K562 (cell line): Measurements from ENCODE around the gene SCARF2. TPM values are rescaled to one million over a fixed set of nuclear protein-coding genes. Genes with fewer than 3 reads are reported as not detected.

ENCODE experiments used
- CREB1 ChIP-seq, 2 experiments: sonication (generic) in 1 of 2; formaldehyde crosslinking in 1 of 2; IDR thresholded peaks; 2 replicates each; pipeline versions ENCODE4 v1.6.1 to v1.8.0; 2012 to 2022; ENCODE audit warnings: inconsistent platforms in 1 of 2, mild to moderate bottlenecking in 1 of 2, missing genetic modification reagents in 1 of 2, moderate library complexity in 1 of 2
- DACH1 ChIP-seq: fragments of 450-650 bp; IDR thresholded peaks from 2 replicates; pipeline ENCODE4 v1.6.1; 2018; ENCODE audit not compliant: partially characterized antibody
- FOXK1 ChIP-seq: sonication (generic); formaldehyde crosslinking; IDR thresholded peaks from 2 replicates; pipeline ENCODE4 v1.8.0; 2022; ENCODE audit warnings: missing genetic modification reagents, mild to moderate bottlenecking, borderline replicate concordance
- PHB ChIP-seq: fragments of 250-450 bp; sonication (Bioruptor Pico); IDR thresholded peaks from 2 replicates; pipeline ENCODE4 v1.5.0; 2021
- SNRNP70 ChIP-seq: fragments of 200-400 bp; formaldehyde crosslinking; optimal IDR thresholded peaks from 2 replicates; pipeline ENCODE3; 2017; ENCODE audit warnings: low read depth, low read length
- polyA plus RNA-seq, 8 experiments: library from polyadenylated mRNA; depleted of rRNA in 4 of 8; stranded (reverse) in 5 of 8; unstranded in 3 of 8; fragments of >200 nt; fragmentation: Nextera tagmentation in 2 of 8; fragmentation: Illumina TruSeq in 1 of 8; extraction: Ambion mirVana in 2 of 8; extraction: Trizol in 1 of 8; gene quantifications; 2 replicates each; pipeline versions ENCODE4 v1.2.1 to v1.2.3, GENCODE V29; 2011 to 2014; ENCODE audit warnings: inconsistent platforms in 1 of 8, missing spikeins in 1 of 8
- total RNA-seq, 7 experiments: library from RNA; depleted of rRNA in 6 of 7; stranded (reverse); fragments of >200 nt in 6 of 7; fragmentation: Illumina TruSeq in 2 of 7; extraction: Trizol in 2 of 7; gene quantifications; 2 replicates each; pipeline versions ENCODE4 v1.2.1 to v1.2.3, GENCODE V29; 2011 to 2021; ENCODE audit warnings: low replicate concordance in 1 of 7
- TF ChIP-seq, protein P1 (sequence below): sonication (generic); formaldehyde crosslinking; IDR thresholded peaks from 2 replicates; pipeline ENCODE4 v1.8.0; 2022; ENCODE audit warnings: mild to moderate bottlenecking, missing genetic modification reagents, borderline replicate concordance
- TF ChIP-seq, protein P2 (sequence below): fragments of 200-800 bp; sonication (Bioruptor generic); IDR thresholded peaks from 2 replicates; pipeline ENCODE4 v1.6.1; 2017; ENCODE audit warnings: missing genetic modification characterization, missing compliant biosample characterization
- TF ChIP-seq, protein P3 (sequence below): sonication (generic); formaldehyde crosslinking; IDR thresholded peaks from 2 replicates; pipeline ENCODE4 v1.8.1; 2022; ENCODE audit warnings: missing genetic modification reagents
- TF ChIP-seq, protein P4 (sequence below): sonication (generic); formaldehyde crosslinking; IDR thresholded peaks from 2 replicates; pipeline ENCODE4 v1.8.0; 2022; ENCODE audit warnings: mild to moderate bottlenecking, missing genetic modification reagents
- TF ChIP-seq, protein P5 (sequence below): sonication (generic); formaldehyde crosslinking; IDR thresholded peaks from 2 replicates; pipeline ENCODE4 v1.8.0; 2023; ENCODE audit warnings: mild to moderate bottlenecking, missing genetic modification reagents
- TF ChIP-seq, protein P6 (sequence below): fragments of 250-450 bp; sonication (Bioruptor Pico); IDR thresholded peaks from 2 replicates; pipeline ENCODE4 v1.5.0; 2020; ENCODE audit warnings: mild to moderate bottlenecking, borderline replicate concordance
- TF ChIP-seq, protein P7 (sequence below): IDR thresholded peaks from 3 replicates; pipeline ENCODE4 v1.6.1; 2011; ENCODE audit warnings: borderline replicate concordance, mild to moderate bottlenecking, moderate library complexity; ENCODE audit not compliant: insufficient read length; ENCODE audit errors: extremely low read depth

The SCARF2 gene
- total and polyA plus RNA-seq, 9 of the 15 experiments (the other 6 are each of a cell fraction or from before 2014, with no cell fraction given): 0.06 to 0.32 (median 0.21) TPM; not detected in 5

DNA sequence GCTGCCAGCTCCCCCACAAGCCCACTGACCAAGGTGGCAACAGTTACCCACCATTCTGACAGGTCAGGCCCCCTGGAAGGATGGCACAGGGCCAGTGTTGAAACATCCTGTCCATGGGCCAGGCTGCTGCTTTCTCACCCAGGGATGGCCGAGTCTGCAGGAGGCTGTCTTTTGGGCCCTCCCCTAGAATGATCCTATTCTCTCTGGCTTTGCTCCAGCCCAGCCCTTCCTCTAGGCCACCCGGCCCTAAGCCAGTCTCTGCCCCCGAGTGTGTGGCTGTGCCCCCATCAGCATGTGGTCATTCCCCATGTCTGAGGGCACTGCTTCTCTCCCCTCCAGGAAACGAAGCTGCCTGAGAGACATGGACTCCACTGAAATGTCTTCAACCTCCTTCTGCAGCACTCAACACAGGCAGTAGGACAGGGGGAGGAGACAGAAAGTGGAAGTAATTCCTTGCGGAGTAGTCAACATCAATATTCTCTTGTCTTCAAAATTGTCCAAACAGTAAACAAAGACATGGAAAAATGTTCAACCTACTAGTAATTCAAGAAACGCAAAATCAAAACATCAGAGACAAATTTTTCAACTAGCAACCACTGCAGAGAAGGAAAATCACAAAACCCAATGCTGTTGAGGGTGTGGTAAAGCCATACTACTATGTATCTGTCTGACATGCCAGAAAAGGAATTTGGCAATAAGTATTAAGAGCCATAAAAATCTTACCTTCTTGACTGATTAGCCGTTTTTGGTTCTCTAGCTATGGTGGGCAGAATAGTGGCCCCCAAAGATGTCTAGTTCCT is 5.1 kb upstream of the SCARF2 start (continued):
- TF ChIP-seq FOXK1 (0 out of 2 replicates have a peak, but pooled peaks have one; percentile 49), CREB1 (IDR thresholded peaks at IDR 0.05) (no peak), CREB1 (CRISPR knock-in tag; IDR thresholded peaks at IDR 0.05) (peak; percentile 34; the same call in 1 of the 2 replicates), DACH1 (no peak), PHB (CRISPR knock-in tag) (peak; percentile 39; the same call in 1 of the 2 replicates), SNRNP70 (peak; percentile 42)
- TF ChIP-seq, protein P1, sequence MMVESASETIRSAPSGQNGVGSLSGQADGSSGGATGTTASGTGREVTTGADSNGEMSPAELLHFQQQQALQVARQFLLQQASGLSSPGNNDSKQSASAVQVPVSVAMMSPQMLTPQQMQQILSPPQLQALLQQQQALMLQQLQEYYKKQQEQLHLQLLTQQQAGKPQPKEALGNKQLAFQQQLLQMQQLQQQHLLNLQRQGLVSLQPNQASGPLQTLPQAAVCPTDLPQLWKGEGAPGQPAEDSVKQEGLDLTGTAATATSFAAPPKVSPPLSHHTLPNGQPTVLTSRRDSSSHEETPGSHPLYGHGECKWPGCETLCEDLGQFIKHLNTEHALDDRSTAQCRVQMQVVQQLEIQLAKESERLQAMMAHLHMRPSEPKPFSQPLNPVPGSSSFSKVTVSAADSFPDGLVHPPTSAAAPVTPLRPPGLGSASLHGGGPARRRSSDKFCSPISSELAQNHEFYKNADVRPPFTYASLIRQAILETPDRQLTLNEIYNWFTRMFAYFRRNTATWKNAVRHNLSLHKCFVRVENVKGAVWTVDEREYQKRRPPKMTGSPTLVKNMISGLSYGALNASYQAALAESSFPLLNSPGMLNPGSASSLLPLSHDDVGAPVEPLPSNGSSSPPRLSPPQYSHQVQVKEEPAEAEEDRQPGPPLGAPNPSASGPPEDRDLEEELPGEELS (CRISPR knock-in tag): peak; percentile 23; the same call in 1 of the 2 replicates
- TF ChIP-seq, protein P2, sequence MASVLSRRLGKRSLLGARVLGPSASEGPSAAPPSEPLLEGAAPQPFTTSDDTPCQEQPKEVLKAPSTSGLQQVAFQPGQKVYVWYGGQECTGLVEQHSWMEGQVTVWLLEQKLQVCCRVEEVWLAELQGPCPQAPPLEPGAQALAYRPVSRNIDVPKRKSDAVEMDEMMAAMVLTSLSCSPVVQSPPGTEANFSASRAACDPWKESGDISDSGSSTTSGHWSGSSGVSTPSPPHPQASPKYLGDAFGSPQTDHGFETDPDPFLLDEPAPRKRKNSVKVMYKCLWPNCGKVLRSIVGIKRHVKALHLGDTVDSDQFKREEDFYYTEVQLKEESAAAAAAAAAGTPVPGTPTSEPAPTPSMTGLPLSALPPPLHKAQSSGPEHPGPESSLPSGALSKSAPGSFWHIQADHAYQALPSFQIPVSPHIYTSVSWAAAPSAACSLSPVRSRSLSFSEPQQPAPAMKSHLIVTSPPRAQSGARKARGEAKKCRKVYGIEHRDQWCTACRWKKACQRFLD: no peak
- TF ChIP-seq, protein P3, sequence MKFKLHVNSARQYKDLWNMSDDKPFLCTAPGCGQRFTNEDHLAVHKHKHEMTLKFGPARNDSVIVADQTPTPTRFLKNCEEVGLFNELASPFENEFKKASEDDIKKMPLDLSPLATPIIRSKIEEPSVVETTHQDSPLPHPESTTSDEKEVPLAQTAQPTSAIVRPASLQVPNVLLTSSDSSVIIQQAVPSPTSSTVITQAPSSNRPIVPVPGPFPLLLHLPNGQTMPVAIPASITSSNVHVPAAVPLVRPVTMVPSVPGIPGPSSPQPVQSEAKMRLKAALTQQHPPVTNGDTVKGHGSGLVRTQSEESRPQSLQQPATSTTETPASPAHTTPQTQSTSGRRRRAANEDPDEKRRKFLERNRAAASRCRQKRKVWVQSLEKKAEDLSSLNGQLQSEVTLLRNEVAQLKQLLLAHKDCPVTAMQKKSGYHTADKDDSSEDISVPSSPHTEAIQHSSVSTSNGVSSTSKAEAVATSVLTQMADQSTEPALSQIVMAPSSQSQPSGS (CRISPR knock-in tag): peak; percentile 37
- TF ChIP-seq, protein P4, sequence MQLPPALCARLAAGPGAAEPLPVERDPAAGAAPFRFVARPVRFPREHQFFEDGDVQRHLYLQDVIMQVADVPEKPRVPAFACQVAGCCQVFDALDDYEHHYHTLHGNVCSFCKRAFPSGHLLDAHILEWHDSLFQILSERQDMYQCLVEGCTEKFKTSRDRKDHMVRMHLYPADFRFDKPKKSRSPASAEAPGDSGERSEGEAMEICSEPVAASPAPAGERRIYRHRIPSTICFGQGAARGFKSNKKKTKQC: 0 out of 2 replicates have a peak, but pooled peaks have one; percentile 2
- TF ChIP-seq, protein P5, sequence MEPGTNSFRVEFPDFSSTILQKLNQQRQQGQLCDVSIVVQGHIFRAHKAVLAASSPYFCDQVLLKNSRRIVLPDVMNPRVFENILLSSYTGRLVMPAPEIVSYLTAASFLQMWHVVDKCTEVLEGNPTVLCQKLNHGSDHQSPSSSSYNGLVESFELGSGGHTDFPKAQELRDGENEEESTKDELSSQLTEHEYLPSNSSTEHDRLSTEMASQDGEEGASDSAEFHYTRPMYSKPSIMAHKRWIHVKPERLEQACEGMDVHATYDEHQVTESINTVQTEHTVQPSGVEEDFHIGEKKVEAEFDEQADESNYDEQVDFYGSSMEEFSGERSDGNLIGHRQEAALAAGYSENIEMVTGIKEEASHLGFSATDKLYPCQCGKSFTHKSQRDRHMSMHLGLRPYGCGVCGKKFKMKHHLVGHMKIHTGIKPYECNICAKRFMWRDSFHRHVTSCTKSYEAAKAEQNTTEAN: 0 out of 2 replicates have a peak, but pooled peaks have one; percentile 65
- TF ChIP-seq, protein P6, sequence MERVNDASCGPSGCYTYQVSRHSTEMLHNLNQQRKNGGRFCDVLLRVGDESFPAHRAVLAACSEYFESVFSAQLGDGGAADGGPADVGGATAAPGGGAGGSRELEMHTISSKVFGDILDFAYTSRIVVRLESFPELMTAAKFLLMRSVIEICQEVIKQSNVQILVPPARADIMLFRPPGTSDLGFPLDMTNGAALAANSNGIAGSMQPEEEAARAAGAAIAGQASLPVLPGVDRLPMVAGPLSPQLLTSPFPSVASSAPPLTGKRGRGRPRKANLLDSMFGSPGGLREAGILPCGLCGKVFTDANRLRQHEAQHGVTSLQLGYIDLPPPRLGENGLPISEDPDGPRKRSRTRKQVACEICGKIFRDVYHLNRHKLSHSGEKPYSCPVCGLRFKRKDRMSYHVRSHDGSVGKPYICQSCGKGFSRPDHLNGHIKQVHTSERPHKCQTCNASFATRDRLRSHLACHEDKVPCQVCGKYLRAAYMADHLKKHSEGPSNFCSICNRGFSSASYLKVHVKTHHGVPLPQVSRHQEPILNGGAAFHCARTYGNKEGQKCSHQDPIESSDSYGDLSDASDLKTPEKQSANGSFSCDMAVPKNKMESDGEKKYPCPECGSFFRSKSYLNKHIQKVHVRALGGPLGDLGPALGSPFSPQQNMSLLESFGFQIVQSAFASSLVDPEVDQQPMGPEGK (CRISPR knock-in tag): no peak
- TF ChIP-seq, protein P7, sequence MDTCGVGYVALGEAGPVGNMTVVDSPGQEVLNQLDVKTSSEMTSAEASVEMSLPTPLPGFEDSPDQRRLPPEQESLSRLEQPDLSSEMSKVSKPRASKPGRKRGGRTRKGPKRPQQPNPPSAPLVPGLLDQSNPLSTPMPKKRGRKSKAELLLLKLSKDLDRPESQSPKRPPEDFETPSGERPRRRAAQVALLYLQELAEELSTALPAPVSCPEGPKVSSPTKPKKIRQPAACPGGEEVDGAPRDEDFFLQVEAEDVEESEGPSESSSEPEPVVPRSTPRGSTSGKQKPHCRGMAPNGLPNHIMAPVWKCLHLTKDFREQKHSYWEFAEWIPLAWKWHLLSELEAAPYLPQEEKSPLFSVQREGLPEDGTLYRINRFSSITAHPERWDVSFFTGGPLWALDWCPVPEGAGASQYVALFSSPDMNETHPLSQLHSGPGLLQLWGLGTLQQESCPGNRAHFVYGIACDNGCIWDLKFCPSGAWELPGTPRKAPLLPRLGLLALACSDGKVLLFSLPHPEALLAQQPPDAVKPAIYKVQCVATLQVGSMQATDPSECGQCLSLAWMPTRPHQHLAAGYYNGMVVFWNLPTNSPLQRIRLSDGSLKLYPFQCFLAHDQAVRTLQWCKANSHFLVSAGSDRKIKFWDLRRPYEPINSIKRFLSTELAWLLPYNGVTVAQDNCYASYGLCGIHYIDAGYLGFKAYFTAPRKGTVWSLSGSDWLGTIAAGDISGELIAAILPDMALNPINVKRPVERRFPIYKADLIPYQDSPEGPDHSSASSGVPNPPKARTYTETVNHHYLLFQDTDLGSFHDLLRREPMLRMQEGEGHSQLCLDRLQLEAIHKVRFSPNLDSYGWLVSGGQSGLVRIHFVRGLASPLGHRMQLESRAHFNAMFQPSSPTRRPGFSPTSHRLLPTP: no peak
